Dermis microvascular lymphatic vessel endothelial cell (primary cell): ENCODE data around the gene AGBL5. TPM values are rescaled to one million over a fixed set of nuclear protein-coding genes. Genes with fewer than 3 reads are reported as not detected.
"Not testable (repeated sequence)": the region's sequence is repeated elsewhere in the genome, so short reads cannot be mapped to it uniquely, and the experiment has no call there.

Experiments
- DNase-seq, 2 donors: peaks; one replicate each; pipeline versions ENCODE4 v3.0.0 to v3.0.0-alpha.2; 2010; ENCODE audit warnings: low read depth in 2 of 2
- total RNA-seq: library from RNA; depleted of rRNA; stranded (reverse); fragments of >200 nt; gene quantifications from 2 replicates; pipeline ENCODE4 v1.2.1, GENCODE V29; 2014

AGBL5 gene
- total RNA-seq, 1 donor from 2014 or later = 16.2 TPM

DNA sequence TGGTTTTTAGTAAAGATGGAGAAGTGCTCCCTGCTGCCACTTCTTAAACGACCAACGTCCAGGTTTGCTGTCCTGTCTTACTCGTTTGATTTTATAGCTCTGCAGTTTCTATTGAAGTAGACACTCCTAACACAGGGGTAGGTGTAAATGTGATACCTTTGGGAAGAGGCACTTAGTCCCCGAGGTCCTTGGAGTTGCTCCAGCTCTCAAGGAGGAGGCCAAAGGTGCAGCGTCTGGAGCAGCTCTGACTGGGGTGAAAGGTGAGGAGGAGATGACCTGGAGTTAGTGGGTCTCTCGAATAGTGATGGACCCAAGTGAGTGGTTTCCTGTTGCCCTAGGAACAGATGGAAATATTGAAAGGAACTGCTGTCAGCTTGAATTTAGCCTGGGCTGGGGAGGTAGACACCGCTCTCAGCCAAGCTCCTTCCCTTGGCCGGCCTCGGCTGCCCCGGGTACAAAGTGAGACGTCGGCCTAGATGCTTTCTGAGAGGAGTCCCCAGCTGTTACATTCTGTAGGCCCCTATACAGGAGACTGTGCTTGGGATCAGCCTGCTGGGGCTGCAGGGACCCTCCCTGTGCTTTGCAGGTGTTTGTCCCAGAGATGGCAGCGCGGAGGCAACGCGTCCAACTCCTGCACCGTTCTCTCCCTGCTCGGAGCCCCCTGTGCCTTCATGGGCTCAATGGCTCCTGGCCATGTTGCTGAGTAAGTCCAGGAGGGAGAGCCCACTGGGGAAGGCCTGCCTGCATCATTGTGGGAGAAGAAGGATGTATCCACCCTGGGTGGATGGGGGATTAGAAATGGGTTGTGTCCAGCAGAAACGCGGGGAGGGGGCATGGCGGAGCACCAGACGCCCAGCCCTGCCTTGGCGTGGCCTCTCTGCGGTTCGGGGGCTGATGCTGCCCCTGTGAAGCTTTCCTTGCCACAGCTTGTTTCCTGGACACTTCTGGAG is 40.6 kb downstream of the AGBL5 start:
- DNase-seq = no peak

- DNase-seq = no peak
These were observed 41.4 kb downstream of the AGBL5 start for GRCh38 chr2:27092696-27093429.

- no peak for DNase-seq
These were observed 42.2 kb downstream of the AGBL5 start for GRCh38 chr2:27093430-27094352.

GRCh38 chr2:27094353-27094984 is 43.0 kb downstream of the AGBL5 start:
- no peak for DNase-seq

GRCh38 chr2:27095427-27095744 is 43.9 kb downstream of the AGBL5 start:
- DNase-seq = no peak

- peak; percentile 45 to 59 for DNase-seq
These were observed 44.5 kb downstream of the AGBL5 start for GRCh38 chr2:27095745-27096651.

- no peak for DNase-seq
These were observed 45.4 kb downstream of the AGBL5 start for GRCh38 chr2:27096748-27097297.

- no peak for DNase-seq
These were observed 45.9 kb downstream of the AGBL5 start for GRCh38 chr2:27097341-27097740.

- DNase-seq = no peak
These were observed 48.0 kb downstream of the AGBL5 start for GRCh38 chr2:27099334-27099955.

DNA sequence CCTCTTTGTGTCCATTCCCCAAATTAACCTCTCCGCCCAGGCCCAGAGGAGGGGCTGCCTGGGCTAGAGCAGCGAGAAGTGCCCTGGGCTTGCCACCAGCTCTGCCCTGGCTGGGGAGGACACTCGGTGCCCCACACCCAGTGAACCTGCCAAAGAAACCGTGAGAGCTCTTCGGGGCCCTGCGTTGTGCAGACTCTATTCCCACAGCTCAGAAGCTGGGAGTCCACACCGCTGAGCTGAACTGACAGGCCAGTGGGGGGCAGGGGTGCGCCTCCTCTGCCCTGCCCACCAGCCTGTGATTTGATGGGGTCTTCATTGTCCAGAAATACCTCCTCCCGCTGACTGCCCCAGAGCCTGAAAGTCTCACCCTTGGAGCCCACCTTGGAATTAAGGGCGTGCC is 48.6 kb downstream of the AGBL5 start:
- DNase-seq = no peak

- no peak for DNase-seq
These were observed 50.9 kb downstream of the AGBL5 start for GRCh38 chr2:27102329-27102728.

DNA sequence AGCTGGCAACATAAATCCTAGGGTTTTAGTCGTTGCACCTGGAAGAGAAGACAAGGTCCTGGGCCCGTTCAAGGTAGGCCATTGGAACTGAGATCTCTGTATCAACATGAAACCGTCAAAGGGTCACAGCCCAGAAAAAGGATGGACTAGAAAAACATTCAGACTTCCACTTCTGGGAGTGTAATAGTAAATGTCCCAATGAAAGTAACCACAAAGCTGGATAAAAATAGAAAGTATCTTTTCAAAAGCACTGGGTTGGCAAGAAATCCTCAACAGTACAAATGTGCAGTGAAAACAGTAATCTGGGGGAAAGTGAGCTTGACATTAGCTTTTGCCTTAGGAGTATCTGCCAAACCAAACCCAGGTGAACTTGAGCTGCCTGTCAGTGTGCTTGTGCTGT is 54.5 kb downstream of the AGBL5 start:
- no peak for DNase-seq

GRCh38 chr2:27108221-27108620 is 56.8 kb downstream of the AGBL5 start:
- no peak for DNase-seq

- DNase-seq = no peak
These were observed 57.6 kb downstream of the AGBL5 start for GRCh38 chr2:27109083-27109482.

GRCh38 chr2:27110603-27111352 is 59.3 kb downstream of the AGBL5 start:
- DNase-seq = not testable (repeated sequence)

- not testable (repeated sequence) for DNase-seq
These were observed 60.1 kb downstream of the AGBL5 start for GRCh38 chr2:27111392-27112078.

- DNase-seq = no peak
These were observed 64.1 kb downstream of the AGBL5 start for GRCh38 chr2:27115519-27115918.

DNA sequence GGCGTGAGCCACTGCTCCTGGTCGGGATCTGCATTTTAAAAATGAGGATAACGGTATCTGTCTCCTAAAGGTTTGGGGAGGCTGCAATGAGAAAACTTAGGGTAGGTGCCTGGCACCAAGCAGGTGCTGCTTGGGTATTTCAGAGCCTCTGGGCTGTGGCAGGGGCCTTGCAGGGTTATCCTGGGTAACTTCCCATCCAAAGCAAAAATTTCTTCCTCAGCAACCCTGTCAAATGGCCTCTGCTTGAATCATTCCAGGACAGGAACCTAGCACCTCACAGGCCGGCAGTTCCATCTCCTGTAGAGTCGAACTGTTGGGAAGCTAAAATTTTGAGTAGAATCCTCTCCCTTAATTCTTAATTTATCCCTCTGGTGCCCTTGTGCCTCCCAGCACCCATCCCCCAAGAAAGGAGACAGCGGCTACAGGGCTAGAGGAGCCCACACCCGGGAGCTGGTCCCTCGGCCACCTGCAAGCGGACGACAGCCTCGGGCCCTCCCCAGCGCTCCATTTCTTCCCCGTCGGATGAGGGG is 66.6 kb downstream of the AGBL5 start:
- no peak for DNase-seq
